Keratinocyte (primary cell): ENCODE data around the gene GRIP1. TPM values are rescaled to one million over a fixed set of nuclear protein-coding genes. Genes with fewer than 3 reads are reported as not detected.

ENCODE experiments used
- DNase-seq: peaks from one replicate; pipeline ENCODE4 v3.0.0-alpha.2; 2011; ENCODE audit warnings: low read depth, missing footprints, low spot score
- FAIRE-seq: peaks from 2 replicates; lab custom pipeline; 2011; peaks lifted over from hg19 to GRCh38; lab: Jason Lieb, UNC
- H2AFZ ChIP-seq: 2 replicates; pipeline ENCODE4 v1.6.0; 2012; ENCODE audit warnings: low read length, control low read depth, inconsistent platforms; ENCODE audit not compliant: control insufficient read depth
- H3K27ac ChIP-seq: 2 replicates; pipeline ENCODE4 v1.5.1; 2011; ENCODE audit warnings: low read length; ENCODE audit not compliant: control insufficient read depth, insufficient read depth
- H3K27me3 ChIP-seq: 3 replicates; pipeline ENCODE4 v1.6.0; 2011; ENCODE audit warnings: low read length; ENCODE audit not compliant: control insufficient read depth, insufficient read depth; ENCODE audit errors: extremely low read depth
- H3K36me3 ChIP-seq, 2 experiments: 2 replicates in 1 of 2; 3 replicates in 1 of 2; pipeline ENCODE4 v1.5.1; 2011; ENCODE audit warnings: low read length in 2 of 2, mild to moderate bottlenecking in 1 of 2; ENCODE audit not compliant: control insufficient read depth in 2 of 2, insufficient read depth in 2 of 2; ENCODE audit errors: extremely low read depth in 1 of 2
- H3K4me1 ChIP-seq: 3 replicates; pipeline ENCODE4 v1.5.1; 2011; ENCODE audit warnings: low read length; ENCODE audit not compliant: control insufficient read depth, insufficient read depth; ENCODE audit errors: extremely low read depth
- H3K4me2 ChIP-seq: 3 replicates; pipeline ENCODE4 v1.6.0; 2011; ENCODE audit warnings: low read depth, low read length; ENCODE audit not compliant: control insufficient read depth, insufficient read depth; ENCODE audit errors: extremely low read depth
- H3K4me3 ChIP-seq, 3 experiments: fragments of 200-600 bp in 1 of 3; sonication (generic) in 1 of 3; 2 replicates in 2 of 3; 3 replicates in 1 of 3; pipeline ENCODE4 v1.5.1; 2011 to 2016; ENCODE audit warnings: low read length in 3 of 3, mild to moderate bottlenecking in 3 of 3, control low read depth in 2 of 3, inconsistent platforms in 1 of 3, low read depth in 1 of 3, mixed read lengths in 1 of 3, mixed run types in 1 of 3, moderate library complexity in 1 of 3; ENCODE audit not compliant: control insufficient read depth in 2 of 3, insufficient read depth in 2 of 3; ENCODE audit errors: extremely low read depth in 1 of 3
- H3K79me2 ChIP-seq: 2 replicates; pipeline ENCODE4 v1.6.0; 2012; ENCODE audit warnings: low read length; ENCODE audit not compliant: control insufficient read depth, insufficient read depth
- H3K9ac ChIP-seq: 3 replicates; pipeline ENCODE4 v1.6.0; 2011; ENCODE audit warnings: low read length; ENCODE audit not compliant: control insufficient read depth, insufficient read depth; ENCODE audit errors: extremely low read depth
- H3K9me1 ChIP-seq: 3 replicates; pipeline ENCODE4 v1.6.0; 2011; ENCODE audit warnings: low read length; ENCODE audit not compliant: control insufficient read depth, insufficient read depth; ENCODE audit errors: extremely low read depth
- H3K9me3 ChIP-seq: 2 replicates; pipeline ENCODE4 v1.5.1; 2012; ENCODE audit warnings: low read depth, low read length; ENCODE audit not compliant: control insufficient read depth
- H4K20me1 ChIP-seq: 3 replicates; pipeline ENCODE4 v1.6.0; 2011; ENCODE audit warnings: low read length; ENCODE audit not compliant: control insufficient read depth, insufficient read depth; ENCODE audit errors: extremely low read depth
- EZH2 ChIP-seq: IDR thresholded peaks from one replicate; pipeline ENCODE4 v1.6.1; 2012; ENCODE audit warnings: inconsistent platforms, mild to moderate bottlenecking, low read length, moderate library complexity
- dilution Hi-C: fragments of 300-500 bp; cut with MboI; formaldehyde crosslinking; loops from one replicate; pipeline ENCODE4 v1.7.0; 2020; ENCODE audit warnings: low sequenced_read_pairs; ENCODE audit not compliant: extremely low pct_ligation_motif_present
- polyA plus RNA-seq, 5 experiments: library from polyadenylated mRNA; depleted of rRNA in 3 of 5; stranded (reverse) in 3 of 5; stranded (forward) in 1 of 5; unstranded in 1 of 5; fragments of >200 nt; gene quantifications; 1 replicate in 1 of 5; 2 replicates in 3 of 5; 3 replicates in 1 of 5; pipeline versions ENCODE4 v1.2.1 to v1.2.3, GENCODE V29; 2011 to 2012; ENCODE audit warnings: missing spikeins in 2 of 5, low read depth in 1 of 5, low replicate concordance in 1 of 5
- TF ChIP-seq, protein P1 (sequence below), 3 experiments: IDR thresholded peaks in 1 of 3; conservative IDR thresholded peaks in 1 of 3; optimal IDR thresholded peaks in 1 of 3; 2 replicates in 2 of 3; 3 replicates in 1 of 3; pipeline versions ENCODE3 to v1.5.1; 2011; ENCODE audit warnings: low read length in 3 of 3, mild to moderate bottlenecking in 3 of 3, moderate library complexity in 2 of 3, control low read depth in 1 of 3, inconsistent platforms in 1 of 3; ENCODE audit not compliant: insufficient read depth in 2 of 3; ENCODE audit errors: extremely low read depth in 1 of 3

GRIP1 gene
- polyA plus RNA-seq, 1 donor (not counting 4 experiments of a cell fraction or from before 2014, with no cell fraction given), result 6.7 TPM

DNA sequence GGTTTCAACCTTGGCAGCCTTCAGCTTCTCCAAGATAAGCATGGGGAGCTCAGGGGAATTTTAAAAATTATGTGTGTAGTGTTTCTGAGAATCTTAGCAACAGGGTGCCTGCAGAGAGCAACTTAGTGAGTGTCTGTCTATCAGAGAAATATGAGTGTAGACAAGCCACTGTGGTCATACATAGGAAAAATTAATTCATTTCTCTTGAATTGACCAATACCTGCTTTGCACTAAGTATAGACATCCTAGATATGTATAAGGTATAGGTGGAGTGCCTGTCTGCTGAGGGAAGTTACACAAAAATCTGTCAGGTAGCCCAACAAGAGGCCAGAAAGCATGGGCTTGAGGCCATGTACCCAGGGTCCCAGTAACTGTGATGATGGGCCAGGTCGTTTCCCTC is 355.9 kb downstream of the GRIP1 start:
- Histone ChIP-seq H3K27me3 (no peaks in the 10 kb centered on the region), H3K9me1 (no peaks in the 10 kb centered on the region), H3K4me3 (no peak overlapping the region), H3K4me2 (no peak overlapping the region), H3K9ac (no peak overlapping the region), H4K20me1 (no peaks in the 10 kb centered on the region), H3K9me3 (no peaks in the 10 kb centered on the region), H2AFZ (no peak overlapping the region), H3K79me2 (no peaks in the 10 kb centered on the region), H3K36me3 (no peaks in the 10 kb centered on the region), H3K4me1 (peaks cover 13% of the 10 kb centered on the region), H3K27ac (no peak overlapping the region)
- no peak for TF ChIP-seq EZH2
- TF ChIP-seq, protein P1, sequence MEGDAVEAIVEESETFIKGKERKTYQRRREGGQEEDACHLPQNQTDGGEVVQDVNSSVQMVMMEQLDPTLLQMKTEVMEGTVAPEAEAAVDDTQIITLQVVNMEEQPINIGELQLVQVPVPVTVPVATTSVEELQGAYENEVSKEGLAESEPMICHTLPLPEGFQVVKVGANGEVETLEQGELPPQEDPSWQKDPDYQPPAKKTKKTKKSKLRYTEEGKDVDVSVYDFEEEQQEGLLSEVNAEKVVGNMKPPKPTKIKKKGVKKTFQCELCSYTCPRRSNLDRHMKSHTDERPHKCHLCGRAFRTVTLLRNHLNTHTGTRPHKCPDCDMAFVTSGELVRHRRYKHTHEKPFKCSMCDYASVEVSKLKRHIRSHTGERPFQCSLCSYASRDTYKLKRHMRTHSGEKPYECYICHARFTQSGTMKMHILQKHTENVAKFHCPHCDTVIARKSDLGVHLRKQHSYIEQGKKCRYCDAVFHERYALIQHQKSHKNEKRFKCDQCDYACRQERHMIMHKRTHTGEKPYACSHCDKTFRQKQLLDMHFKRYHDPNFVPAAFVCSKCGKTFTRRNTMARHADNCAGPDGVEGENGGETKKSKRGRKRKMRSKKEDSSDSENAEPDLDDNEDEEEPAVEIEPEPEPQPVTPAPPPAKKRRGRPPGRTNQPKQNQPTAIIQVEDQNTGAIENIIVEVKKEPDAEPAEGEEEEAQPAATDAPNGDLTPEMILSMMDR (optimal IDR thresholded peaks at IDR 0.05 in 1 of 3, IDR thresholded peaks at IDR 0.05 in 1 of 3, conservative IDR thresholded peaks at IDR 0.05 in 1 of 3; ENCODE audit: extremely low read depth in 1 of 3, insufficient read depth in 2 of 3, low read length in 3 of 3), result no peak
- no peak for FAIRE-seq
- no peak for DNase-seq
- dilution Hi-C loops, result no loop called here

DNA sequence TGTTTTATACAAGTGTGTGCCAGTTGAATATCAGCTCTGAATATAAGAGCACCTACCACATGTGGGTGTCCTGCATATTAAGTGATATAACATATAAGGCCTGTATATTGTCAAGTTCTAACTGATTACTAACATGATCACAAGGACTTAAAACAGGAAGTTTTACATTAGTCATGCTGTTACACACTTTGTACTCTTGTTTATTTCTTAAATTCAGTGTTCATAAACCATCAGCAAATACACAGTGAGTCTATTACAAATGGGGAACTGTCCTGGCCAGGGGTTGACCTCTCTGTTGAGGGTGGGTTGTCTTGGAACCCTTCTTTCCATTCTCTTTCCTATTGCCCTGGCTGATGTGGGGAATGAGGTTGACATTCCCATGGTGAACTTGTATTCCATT is 357.4 kb downstream of the GRIP1 start:
- Histone ChIP-seq H3K9me3 (no peaks in the 10 kb centered on the region), H3K79me2 (no peaks in the 10 kb centered on the region), H3K4me3 (no peak overlapping the region), H3K9ac (no peak overlapping the region), H3K4me1 (peaks cover 9% of the 10 kb centered on the region), H3K27ac (peak overlapping the region; percentile 10), H3K4me2 (no peak overlapping the region), H3K36me3 (no peaks in the 10 kb centered on the region), H2AFZ (no peak overlapping the region), H3K9me1 (no peaks in the 10 kb centered on the region), H4K20me1 (no peaks in the 10 kb centered on the region), H3K27me3 (no peaks in the 10 kb centered on the region)
- dilution Hi-C loops, result no loop called here
- no peak for TF ChIP-seq EZH2
- TF ChIP-seq, protein P1 (optimal IDR thresholded peaks at IDR 0.05 in 1 of 3, IDR thresholded peaks at IDR 0.05 in 1 of 3, conservative IDR thresholded peaks at IDR 0.05 in 1 of 3; ENCODE audit: extremely low read depth in 1 of 3, insufficient read depth in 2 of 3, low read length in 3 of 3), result no peak
- DNase-seq (no peak), FAIRE-seq (peak; percentile 41)
